ENCODE measurements around the gene CCRL2. TPM values are rescaled to one million over a fixed set of nuclear protein-coding genes. Genes with fewer than 3 reads are reported as not detected.

CCRL2 gene
- total RNA-seq, result 1.2 and 1.6 TPM in 2 replicates

DNA sequence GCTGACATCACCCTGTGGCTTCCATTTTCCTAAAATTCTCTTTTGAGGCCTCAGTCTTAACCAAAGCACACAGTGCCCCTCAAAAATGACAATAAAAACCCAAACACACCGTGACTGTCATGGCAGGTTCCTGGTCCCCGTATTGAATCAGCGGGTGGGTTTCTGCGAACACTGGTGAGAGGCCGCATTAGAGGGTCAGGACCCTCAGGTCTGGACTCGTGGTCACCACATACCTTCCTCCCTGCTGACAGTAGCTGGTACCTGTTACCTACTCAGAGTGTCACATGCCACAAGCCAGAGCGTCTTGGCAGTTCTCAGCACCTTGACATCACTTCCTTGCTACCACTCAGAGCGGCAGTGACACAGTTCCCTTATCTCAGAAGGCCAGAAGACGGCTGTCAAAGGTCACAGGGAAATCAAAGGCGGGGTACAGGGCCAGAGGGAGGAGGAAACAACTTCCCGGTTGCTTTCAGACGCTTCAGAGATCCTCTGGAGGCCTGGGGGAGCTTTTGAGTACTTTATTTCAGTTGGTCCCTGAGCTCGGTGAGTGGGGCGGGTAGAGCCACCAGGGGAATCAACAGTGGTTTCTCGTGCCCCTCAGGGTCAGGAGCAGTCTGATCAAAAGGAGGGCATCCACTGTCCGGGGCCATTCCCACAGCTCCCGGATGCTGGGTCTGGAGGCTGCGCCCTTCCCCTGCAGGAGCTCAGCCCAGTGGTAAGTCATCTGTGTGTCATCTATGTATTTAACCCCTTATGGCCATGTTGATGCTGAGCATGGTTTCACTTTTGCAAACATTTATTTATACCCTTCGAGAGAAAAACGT is at the start of gene CCRL2, which contains the start of gene CCR5AS:
CCRL2 (plus strand) TSS at position 472 of the 824 bp plus-strand sequence. CDS start 821 bp downstream, outside the sequence.
CCR5AS (minus strand) TSS at position 279 of the 824 bp plus-strand sequence.
- peak; percentile 32 for DNase-seq (ENCODE audit: low spot score)
- no peaks in the 10 kb centered on the region for H3K36me3 Mint-ChIP-seq (ENCODE audit: low read depth)
- no peaks in the 10 kb centered on the region for H3K9me3 Mint-ChIP-seq
- peaks cover 27% of the 10 kb centered on the region for H3K4me1 Mint-ChIP-seq (ENCODE audit: low read depth)
- intact Hi-C loops (cut with micrococcal nuclease), result no loop called here
- peak within 1 kb of the TSS; percentile 73 for H3K4me3 Mint-ChIP-seq (ENCODE audit: low read depth)
- H3K27me3 Mint-ChIP-seq (ENCODE audit: low read depth), result peaks cover 14% of the 10 kb centered on the region
- peak within 1 kb of the TSS; percentile 80 for H3K27ac Mint-ChIP-seq

GRCh38 chr3:46358466-46358865 is 48.6 kb upstream of the CCRL2 start:
- DNase-seq (ENCODE audit: low spot score), result no peak
- Mint-ChIP-seq H3K36me3 (ENCODE audit: low read depth) (peaks cover 5% of the 10 kb centered on the region), H3K4me1 (ENCODE audit: low read depth) (peaks cover 41% of the 10 kb centered on the region), H3K27me3 (ENCODE audit: low read depth) (peaks cover 67% of the 10 kb centered on the region), H3K4me3 (ENCODE audit: low read depth) (no peak overlapping the region), H3K9me3 (no peaks in the 10 kb centered on the region), H3K27ac (no peak overlapping the region)
- intact Hi-C loops (cut with micrococcal nuclease), result no loop called here

GRCh38 chr3:46359733-46360493 is 47.1 kb upstream of the CCRL2 start:
- Mint-ChIP-seq H3K9me3 (no peaks in the 10 kb centered on the region), H3K4me3 (ENCODE audit: low read depth) (no peak overlapping the region), H3K27me3 (ENCODE audit: low read depth) (peaks cover 72% of the 10 kb centered on the region), H3K4me1 (ENCODE audit: low read depth) (peaks cover 35% of the 10 kb centered on the region), H3K27ac (no peak overlapping the region), H3K36me3 (ENCODE audit: low read depth) (peaks cover 5% of the 10 kb centered on the region)
- DNase-seq (ENCODE audit: low spot score), result no peak
- intact Hi-C loops (cut with micrococcal nuclease), result no loop called here

DNA sequence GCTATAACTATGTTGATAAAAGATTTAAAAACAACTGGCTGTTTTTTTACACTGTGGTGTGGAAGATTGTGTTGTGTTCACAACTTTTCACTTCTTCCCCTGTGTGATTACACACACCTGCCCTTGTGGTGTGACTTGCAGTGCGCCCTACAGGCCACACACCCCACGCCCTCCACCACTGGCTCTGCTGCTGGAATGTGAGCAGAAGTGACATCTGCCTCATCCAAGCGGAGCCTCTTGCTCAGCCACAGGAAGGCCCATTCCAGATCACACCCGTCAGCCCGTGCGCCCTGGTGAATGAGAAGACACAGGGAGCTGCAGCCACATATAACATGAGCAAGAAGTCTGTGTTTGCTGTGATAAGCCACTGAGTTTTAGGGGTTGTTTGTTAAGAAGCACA is 46.2 kb upstream of the CCRL2 start:
- Mint-ChIP-seq H3K36me3 (ENCODE audit: low read depth) (peaks cover 5% of the 10 kb centered on the region), H3K27ac (no peak overlapping the region), H3K4me3 (ENCODE audit: low read depth) (no peak overlapping the region), H3K27me3 (ENCODE audit: low read depth) (peaks cover 73% of the 10 kb centered on the region), H3K9me3 (no peaks in the 10 kb centered on the region), H3K4me1 (ENCODE audit: low read depth) (peaks cover 29% of the 10 kb centered on the region)
- intact Hi-C loops (cut with micrococcal nuclease), result no loop called here
- no peak for DNase-seq (ENCODE audit: low spot score)

GRCh38 chr3:46361408-46362283 is 45.4 kb upstream of the CCRL2 start:
- H3K27ac Mint-ChIP-seq, result no peak overlapping the region
- peaks cover 31% of the 10 kb centered on the region for H3K4me1 Mint-ChIP-seq (ENCODE audit: low read depth)
- H3K27me3 Mint-ChIP-seq (ENCODE audit: low read depth), result peaks cover 75% of the 10 kb centered on the region
- H3K9me3 Mint-ChIP-seq, result no peaks in the 10 kb centered on the region
- no peak overlapping the region for H3K4me3 Mint-ChIP-seq (ENCODE audit: low read depth)
- intact Hi-C loops (cut with micrococcal nuclease), result no loop called here
- no peak for DNase-seq (ENCODE audit: low spot score)
- peaks cover 5% of the 10 kb centered on the region for H3K36me3 Mint-ChIP-seq (ENCODE audit: low read depth)

DNA sequence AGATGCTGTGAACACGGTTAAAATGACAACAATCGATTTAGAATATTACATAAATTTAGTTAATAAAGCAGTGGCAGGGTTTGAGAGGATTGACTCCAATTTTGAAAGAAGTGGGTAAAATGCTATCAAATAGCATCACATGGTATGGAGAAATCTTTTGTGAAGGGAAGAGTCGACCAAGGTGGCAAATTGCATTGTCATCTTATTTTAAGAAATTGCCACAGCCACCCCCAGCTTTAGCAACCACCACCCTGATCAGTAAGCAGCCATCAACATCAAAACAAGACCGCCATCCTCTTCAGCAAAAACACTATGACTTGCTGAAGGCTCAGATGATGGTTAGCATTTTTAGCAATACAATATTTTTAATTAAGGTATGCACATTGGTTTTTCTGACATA is 42.0 kb upstream of the CCRL2 start:
- H3K4me3 Mint-ChIP-seq (ENCODE audit: low read depth), result no peak overlapping the region
- H3K27ac Mint-ChIP-seq, result no peak overlapping the region
- peaks cover 60% of the 10 kb centered on the region for H3K27me3 Mint-ChIP-seq (ENCODE audit: low read depth)
- no peak for DNase-seq (ENCODE audit: low spot score)
- H3K9me3 Mint-ChIP-seq, result no peaks in the 10 kb centered on the region
- intact Hi-C loops (cut with micrococcal nuclease), result no loop called here
- peaks cover 40% of the 10 kb centered on the region for H3K4me1 Mint-ChIP-seq (ENCODE audit: low read depth)
- no peaks in the 10 kb centered on the region for H3K36me3 Mint-ChIP-seq (ENCODE audit: low read depth)

DNA sequence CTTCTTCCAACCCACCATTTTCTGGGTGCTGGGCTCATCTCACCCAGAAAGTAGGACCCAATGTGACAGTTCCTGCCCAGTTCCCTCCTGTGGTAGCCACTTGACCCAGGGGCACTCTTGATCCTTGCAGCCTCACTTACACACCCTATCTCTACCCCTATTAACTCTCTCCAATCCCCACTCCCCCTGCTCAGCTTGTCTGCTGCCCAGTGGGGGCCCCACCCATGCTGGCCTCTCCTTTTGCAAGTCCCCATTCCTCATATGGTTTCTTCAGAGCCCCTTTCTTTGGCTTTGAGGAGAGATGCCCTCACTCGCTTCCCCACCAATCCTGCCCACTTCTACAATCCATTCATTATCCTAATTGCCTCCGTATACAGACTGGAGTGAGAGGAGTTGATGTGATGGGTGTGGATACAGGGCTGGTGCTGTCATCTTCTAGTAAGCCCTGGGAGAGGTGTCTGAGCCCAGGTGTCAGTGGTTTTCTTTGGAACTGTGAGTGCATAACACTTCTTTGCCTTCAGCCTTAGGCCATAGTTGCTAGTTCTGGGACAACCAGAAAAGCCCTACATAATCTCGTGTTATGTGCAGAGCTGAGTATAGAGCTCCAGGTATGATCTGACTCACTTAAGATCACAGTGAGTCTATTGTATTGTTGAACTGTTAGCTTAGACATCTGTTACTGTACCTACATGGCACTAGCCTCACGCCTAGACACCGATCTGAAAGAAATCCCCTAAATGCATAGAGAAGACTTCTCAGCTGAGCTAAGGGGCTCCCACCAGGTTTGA is 41.1 kb upstream of the CCRL2 start:
- no peaks in the 10 kb centered on the region for H3K9me3 Mint-ChIP-seq
- DNase-seq (ENCODE audit: low spot score), result no peak
- H3K4me1 Mint-ChIP-seq (ENCODE audit: low read depth), result peaks cover 44% of the 10 kb centered on the region
- H3K27ac Mint-ChIP-seq, result no peak overlapping the region
- no peaks in the 10 kb centered on the region for H3K36me3 Mint-ChIP-seq (ENCODE audit: low read depth)
- no peak overlapping the region for H3K4me3 Mint-ChIP-seq (ENCODE audit: low read depth)
- peaks cover 55% of the 10 kb centered on the region for H3K27me3 Mint-ChIP-seq (ENCODE audit: low read depth)
- intact Hi-C loops (cut with micrococcal nuclease), result no loop called here

DNA sequence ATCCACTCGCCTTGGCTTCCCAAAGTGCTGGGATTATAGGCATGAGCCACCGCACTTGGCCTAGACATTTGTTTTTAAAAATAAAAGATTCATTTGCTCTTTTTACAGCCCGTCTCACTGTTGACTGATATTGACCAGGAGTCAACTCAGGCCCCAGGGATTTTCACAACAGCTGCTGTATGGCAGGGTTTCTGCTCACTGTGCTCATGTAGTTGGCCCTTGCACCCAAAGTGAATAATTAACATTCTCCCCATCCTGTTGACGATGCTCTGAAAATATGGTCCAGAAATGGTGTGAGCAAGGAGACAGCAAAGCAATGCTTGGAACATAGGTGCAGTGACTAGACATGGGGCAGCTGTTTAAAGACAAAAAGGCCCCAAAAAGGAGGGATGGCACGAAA is 39.2 kb upstream of the CCRL2 start:
- Mint-ChIP-seq H3K36me3 (ENCODE audit: low read depth) (no peaks in the 10 kb centered on the region), H3K27me3 (ENCODE audit: low read depth) (peaks cover 51% of the 10 kb centered on the region), H3K4me1 (ENCODE audit: low read depth) (peaks cover 51% of the 10 kb centered on the region), H3K4me3 (ENCODE audit: low read depth) (no peak overlapping the region), H3K27ac (no peak overlapping the region), H3K9me3 (no peaks in the 10 kb centered on the region)
- DNase-seq (ENCODE audit: low spot score), result no peak
- intact Hi-C loops (cut with micrococcal nuclease), result no loop called here

GRCh38 chr3:46368569-46368968 is 38.5 kb upstream of the CCRL2 start:
- Mint-ChIP-seq H3K27ac (no peak overlapping the region), H3K36me3 (ENCODE audit: low read depth) (no peaks in the 10 kb centered on the region), H3K9me3 (no peaks in the 10 kb centered on the region), H3K4me1 (ENCODE audit: low read depth) (peaks cover 50% of the 10 kb centered on the region), H3K27me3 (ENCODE audit: low read depth) (peaks cover 55% of the 10 kb centered on the region), H3K4me3 (ENCODE audit: low read depth) (no peak overlapping the region)
- intact Hi-C loops (cut with micrococcal nuclease), result no loop called here
- peak; percentile 31 for DNase-seq (ENCODE audit: low spot score)

GRCh38 chr3:46369151-46369550 is 37.9 kb upstream of the CCRL2 start:
- H3K36me3 Mint-ChIP-seq (ENCODE audit: low read depth), result no peaks in the 10 kb centered on the region
- intact Hi-C loops (cut with micrococcal nuclease), result loop anchor here (1.0 kb wide), 1 partner anchor 20 kb away; no protein-coding TSS in a partner anchor

GRCh38 chr3:46369675-46370132 is 37.4 kb upstream of the CCRL2 start:
- no peaks in the 10 kb centered on the region for H3K36me3 Mint-ChIP-seq (ENCODE audit: low read depth)
- DNase-seq (ENCODE audit: low spot score), result peak; percentile 48
- intact Hi-C loops (cut with micrococcal nuclease), result loop anchor here (1.0 to 5.0 kb wide), 11 partner anchors 16 to 507 kb away; partner anchors contain the start of gene CXCR6
- H3K4me3 Mint-ChIP-seq (ENCODE audit: low read depth), result peak overlapping the region; percentile 38
- peaks cover 51% of the 10 kb centered on the region for H3K4me1 Mint-ChIP-seq (ENCODE audit: low read depth)
- peak overlapping the region; percentile 92 for H3K27ac Mint-ChIP-seq
- H3K9me3 Mint-ChIP-seq, result no peaks in the 10 kb centered on the region
- H3K27me3 Mint-ChIP-seq (ENCODE audit: low read depth), result peaks cover 57% of the 10 kb centered on the region

More at GRCh38 chr3:46369151-46369550, 37.9 kb upstream of the CCRL2 start:
- H3K9me3 Mint-ChIP-seq, result no peaks in the 10 kb centered on the region
- no peak overlapping the region for H3K4me3 Mint-ChIP-seq (ENCODE audit: low read depth)
- DNase-seq (ENCODE audit: low spot score), result no peak
- peaks cover 47% of the 10 kb centered on the region for H3K4me1 Mint-ChIP-seq (ENCODE audit: low read depth)
- peaks cover 55% of the 10 kb centered on the region for H3K27me3 Mint-ChIP-seq (ENCODE audit: low read depth)
- H3K27ac Mint-ChIP-seq, result peak overlapping the region; percentile 92
